ENCODE results near the gene AMFR.

AMFR gene

DNA sequence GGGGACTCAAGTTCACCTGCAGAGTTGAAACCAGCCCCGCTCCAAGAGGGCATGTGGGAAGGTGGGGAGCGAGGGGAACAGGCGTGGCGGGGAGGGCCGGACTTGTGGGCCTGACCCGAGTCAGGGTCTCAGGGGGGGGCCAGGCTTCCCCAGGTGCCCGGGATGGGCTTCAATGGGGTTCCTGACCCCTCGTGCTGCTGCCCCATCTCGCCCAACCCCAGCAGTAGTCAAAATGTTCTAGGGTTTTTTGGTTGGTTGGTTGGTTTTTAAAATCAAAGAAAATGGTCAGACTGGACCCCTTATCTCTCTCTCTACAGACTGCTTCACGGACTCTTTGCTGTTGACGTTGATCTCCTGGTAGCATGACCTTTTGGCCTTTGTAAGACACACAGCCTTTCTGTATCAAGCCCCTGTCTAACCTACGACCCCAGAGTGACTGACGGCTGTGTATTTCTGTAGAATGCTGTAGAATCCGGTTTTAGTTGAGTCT lies 69.5 kb downstream of the AMFR start:
- Mint-ChIP-seq H3K36me3 (ENCODE audit: low read depth) (peaks cover 2% of the 10 kb centered on the region), H3K9me3 (no peaks in the 10 kb centered on the region), H3K4me3 (peak overlapping the region; percentile 83), H3K27me3 (ENCODE audit: low read depth) (no peaks in the 10 kb centered on the region), H3K27ac (peak overlapping the region; percentile 58), H3K4me1 (ENCODE audit: low read depth) (peaks cover 29% of the 10 kb centered on the region)

DNA sequence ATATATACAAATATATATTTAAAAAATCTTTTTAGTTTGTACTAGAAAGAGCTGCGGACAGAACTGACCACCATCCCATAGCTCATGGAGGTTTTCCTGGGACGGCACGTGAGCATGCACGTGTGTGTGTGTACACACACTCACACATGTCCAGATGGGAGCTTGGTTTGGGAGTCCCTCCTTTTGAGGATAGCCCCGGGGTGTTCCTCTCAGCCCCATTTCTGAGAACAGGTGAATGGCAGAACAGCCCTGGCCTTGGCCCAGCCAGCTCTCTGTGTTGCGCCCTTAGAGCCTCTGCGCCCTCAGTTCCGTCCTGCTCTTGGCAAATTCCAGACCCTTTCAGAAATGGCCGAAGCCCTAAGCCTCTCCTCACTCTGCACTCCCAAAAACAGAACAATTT lies 70.1 kb downstream of the AMFR start:
- no peaks in the 10 kb centered on the region for H3K36me3 Mint-ChIP-seq (ENCODE audit: low read depth)
- H3K9me3 Mint-ChIP-seq: no peaks in the 10 kb centered on the region
- H3K4me1 Mint-ChIP-seq (ENCODE audit: low read depth): peaks cover 29% of the 10 kb centered on the region
- H3K4me3 Mint-ChIP-seq: no peak overlapping the region
- H3K27ac Mint-ChIP-seq: no peak overlapping the region
- H3K27me3 Mint-ChIP-seq (ENCODE audit: low read depth): no peaks in the 10 kb centered on the region

DNA sequence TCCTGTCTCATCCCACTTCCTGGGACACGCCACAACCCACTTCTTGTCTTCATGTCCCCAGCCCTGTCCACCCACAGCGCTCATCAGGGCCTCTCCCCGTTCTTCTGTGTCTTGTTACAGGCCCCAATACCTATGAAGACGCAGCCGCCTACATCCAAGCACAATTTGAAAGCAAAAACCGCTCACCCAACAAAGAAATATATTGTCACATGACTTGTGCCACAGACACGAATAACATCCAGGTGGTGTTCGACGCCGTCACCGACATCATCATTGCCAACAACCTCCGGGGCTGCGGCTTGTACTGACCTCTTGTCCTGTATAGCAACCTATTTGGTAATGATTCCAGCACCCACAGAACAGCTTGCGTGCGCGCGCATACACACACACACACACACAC lies 70.6 kb downstream of the AMFR start:
- no peak overlapping the region for H3K27ac Mint-ChIP-seq

DNA sequence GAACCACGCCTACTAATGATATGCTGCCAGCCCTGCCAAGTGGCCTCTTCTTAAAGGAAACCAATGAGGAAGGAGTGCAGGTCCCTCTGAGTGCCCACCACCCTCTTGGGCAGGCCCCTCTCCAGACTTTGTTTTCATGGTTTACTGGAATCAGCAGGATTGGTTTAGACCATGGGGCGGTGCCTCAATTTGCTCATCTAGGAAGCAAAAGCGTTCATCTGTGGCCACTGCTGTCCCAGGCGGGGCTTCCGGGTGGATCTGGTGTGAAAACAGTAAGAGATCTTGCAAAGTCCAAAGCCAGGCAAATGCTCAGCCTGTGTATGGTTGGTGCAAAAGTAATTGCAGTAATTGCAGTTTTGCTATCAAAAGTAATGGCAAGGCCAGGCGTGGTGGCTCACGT lies 71.3 kb downstream of the AMFR start:
- H3K27me3 Mint-ChIP-seq (ENCODE audit: low read depth): no peaks in the 10 kb centered on the region
- no peaks in the 10 kb centered on the region for H3K9me3 Mint-ChIP-seq
- H3K27ac Mint-ChIP-seq: no peak overlapping the region
- no peaks in the 10 kb centered on the region for H3K36me3 Mint-ChIP-seq (ENCODE audit: low read depth)
- H3K4me1 Mint-ChIP-seq (ENCODE audit: low read depth): peaks cover 22% of the 10 kb centered on the region
- H3K4me3 Mint-ChIP-seq: no peak overlapping the region

More for the DNA sequence above, 70.6 kb downstream of the AMFR start:
- peaks cover 25% of the 10 kb centered on the region for H3K4me1 Mint-ChIP-seq (ENCODE audit: low read depth)
- no peaks in the 10 kb centered on the region for H3K9me3 Mint-ChIP-seq
- no peaks in the 10 kb centered on the region for H3K36me3 Mint-ChIP-seq (ENCODE audit: low read depth)
- H3K4me3 Mint-ChIP-seq: no peak overlapping the region
- H3K27me3 Mint-ChIP-seq (ENCODE audit: low read depth): no peaks in the 10 kb centered on the region

DNA sequence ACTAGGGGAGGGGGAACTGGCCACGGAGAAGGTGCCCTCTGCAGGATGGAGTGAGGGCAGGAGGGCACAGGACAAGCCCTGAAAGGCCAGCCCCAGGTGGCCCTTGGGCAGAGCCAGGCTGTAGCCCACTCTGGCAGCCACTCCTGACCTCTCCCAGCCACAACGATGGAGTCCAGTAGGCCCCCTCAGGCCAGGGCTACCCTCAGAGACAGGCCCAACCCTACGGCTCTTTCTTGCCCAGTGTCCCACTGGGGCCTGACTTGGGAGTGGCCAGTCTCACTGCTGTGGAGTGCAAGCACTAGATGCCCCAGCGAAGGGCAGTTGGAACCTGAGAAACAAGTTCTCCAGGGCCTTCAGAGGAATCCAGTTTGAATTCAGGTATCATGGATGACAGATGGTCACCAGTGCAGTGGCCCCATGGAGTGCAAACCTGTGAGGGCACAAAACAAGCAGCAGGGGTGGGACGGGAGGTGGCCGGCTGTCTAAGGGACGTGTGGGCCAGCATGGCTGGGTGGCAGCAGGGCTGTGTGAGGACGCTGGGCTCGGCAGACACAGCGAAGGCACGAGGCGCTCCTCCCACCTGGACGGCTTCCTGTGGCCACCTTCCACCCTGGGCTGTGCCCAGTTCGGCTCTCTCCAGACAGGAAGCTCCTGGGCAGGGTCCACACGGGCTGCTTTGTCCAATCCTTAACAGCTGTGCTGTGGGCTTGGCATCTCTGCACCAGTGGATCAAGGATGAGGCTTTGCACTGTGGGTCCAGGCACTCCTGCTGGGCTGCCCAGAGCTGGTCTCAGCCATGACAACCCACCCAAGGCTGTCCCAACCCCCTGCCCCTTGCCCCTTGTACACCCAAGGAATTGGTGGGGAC lies 72.1 kb downstream of the AMFR start:
- Mint-ChIP-seq H3K4me3 (no peak overlapping the region), H3K27me3 (ENCODE audit: low read depth) (no peaks in the 10 kb centered on the region), H3K9me3 (no peaks in the 10 kb centered on the region), H3K27ac (no peak overlapping the region), H3K36me3 (ENCODE audit: low read depth) (no peaks in the 10 kb centered on the region), H3K4me1 (ENCODE audit: low read depth) (peaks cover 21% of the 10 kb centered on the region)

DNA sequence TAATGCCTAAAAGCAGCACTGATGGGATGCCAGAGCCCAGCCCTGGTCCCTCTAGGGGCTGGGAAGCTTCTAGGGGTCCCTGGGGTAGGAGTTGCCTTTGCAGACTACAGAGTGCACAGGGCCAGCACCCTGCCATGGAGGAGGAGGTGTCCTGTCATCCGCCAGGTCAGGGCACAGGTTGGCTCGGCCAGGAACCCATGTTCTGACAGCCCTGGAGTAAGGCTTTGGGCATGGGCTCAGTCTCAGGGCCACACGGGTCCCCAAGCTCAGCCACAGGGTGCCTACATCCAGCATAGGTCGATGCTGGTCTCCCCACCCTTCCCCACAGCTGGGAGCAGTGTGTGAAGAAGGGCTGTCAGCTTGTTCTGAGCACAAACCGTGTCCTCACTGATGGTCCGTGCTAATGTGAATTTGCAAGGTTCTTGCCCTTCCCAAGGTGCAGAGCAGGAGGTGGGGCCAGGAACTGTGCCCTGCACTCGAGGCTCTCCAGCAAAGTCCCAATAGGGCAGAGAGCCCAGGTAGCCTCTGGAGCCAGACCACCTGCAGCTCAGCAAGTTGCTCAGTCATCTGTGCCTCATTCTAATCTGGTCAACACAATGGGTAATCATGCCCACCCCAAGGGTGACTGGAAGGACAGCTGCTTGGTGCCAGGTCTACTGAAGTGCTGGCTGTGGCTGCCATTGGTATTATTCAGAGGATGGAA lies 72.8 kb downstream of the AMFR start:
- H3K27me3 Mint-ChIP-seq (ENCODE audit: low read depth): no peaks in the 10 kb centered on the region
- no peaks in the 10 kb centered on the region for H3K36me3 Mint-ChIP-seq (ENCODE audit: low read depth)
- no peaks in the 10 kb centered on the region for H3K9me3 Mint-ChIP-seq
- H3K4me3 Mint-ChIP-seq: no peak overlapping the region
- peaks cover 20% of the 10 kb centered on the region for H3K4me1 Mint-ChIP-seq (ENCODE audit: low read depth)
- H3K27ac Mint-ChIP-seq: no peak overlapping the region

DNA sequence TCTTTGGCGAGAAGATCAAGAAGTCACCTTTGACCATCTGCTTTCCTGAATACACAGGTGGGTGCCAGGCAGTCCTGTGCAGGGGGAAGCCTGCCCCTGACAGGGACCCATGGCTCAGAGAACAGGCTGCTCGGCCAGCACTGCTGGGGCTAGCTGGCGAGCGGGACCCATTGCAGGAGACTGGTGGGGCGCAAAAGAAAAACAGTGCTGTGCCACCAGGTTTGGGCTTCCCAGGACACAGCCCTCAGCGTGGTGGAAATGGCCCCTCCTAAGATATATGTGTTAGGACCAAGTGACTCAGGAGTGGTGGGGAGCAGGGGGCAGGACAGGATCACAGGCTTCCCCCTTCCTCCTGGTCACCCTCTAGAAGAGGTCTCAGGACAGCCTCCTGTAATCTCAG lies 73.9 kb downstream of the AMFR start:
- Mint-ChIP-seq H3K27ac (no peak overlapping the region), H3K4me1 (ENCODE audit: low read depth) (peaks cover 9% of the 10 kb centered on the region), H3K9me3 (no peaks in the 10 kb centered on the region), H3K27me3 (ENCODE audit: low read depth) (no peaks in the 10 kb centered on the region), H3K4me3 (no peak overlapping the region), H3K36me3 (ENCODE audit: low read depth) (no peaks in the 10 kb centered on the region)

DNA sequence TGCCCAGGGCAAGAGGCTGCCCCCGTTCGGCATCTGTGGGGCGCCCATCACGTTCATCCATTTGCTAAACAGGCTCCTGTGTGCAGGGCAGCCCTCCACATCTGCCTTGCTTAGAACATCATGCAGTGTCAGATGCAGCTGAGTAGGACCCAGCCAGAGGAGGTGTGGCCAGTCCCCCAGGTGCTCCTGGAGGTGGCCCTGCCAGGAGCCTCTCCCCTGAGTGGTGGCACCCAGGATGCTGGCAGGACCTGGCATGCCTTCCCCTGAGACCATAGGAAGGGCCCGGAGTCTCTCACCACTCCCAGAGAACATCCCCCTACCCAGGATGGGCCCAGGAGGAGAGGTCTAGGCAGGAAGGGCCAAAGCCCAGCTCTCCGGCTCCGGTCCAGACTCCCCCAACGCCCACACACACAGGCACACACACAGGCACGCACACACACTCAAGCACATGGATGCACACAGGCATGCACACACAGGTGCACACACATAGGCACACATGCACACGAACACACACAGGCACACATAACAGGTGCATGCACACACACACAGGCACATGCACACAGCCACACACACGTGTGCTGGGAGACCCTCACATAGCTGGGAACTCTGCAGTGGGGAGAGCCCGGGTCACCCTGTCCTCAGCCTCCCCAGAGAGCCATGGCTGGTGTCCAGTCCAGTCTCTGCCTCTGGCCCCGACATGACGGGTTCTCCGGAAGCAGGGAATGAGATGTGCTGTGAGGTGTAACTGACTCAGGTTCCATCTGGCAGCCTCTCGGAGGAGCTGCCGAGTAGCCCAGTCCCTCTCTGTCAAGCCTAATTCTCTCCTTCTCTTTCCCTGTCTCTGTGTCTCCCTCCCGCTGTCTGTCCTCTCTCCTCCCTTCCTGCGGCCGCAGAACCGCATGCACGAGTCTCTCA lies 74.6 kb downstream of the AMFR start:
- H3K27me3 Mint-ChIP-seq (ENCODE audit: low read depth): no peaks in the 10 kb centered on the region
- H3K36me3 Mint-ChIP-seq (ENCODE audit: low read depth): no peaks in the 10 kb centered on the region
- H3K27ac Mint-ChIP-seq: no peak overlapping the region
- H3K4me3 Mint-ChIP-seq: no peak overlapping the region
- no peaks in the 10 kb centered on the region for H3K9me3 Mint-ChIP-seq
- H3K4me1 Mint-ChIP-seq (ENCODE audit: low read depth): peaks cover 4% of the 10 kb centered on the region

DNA sequence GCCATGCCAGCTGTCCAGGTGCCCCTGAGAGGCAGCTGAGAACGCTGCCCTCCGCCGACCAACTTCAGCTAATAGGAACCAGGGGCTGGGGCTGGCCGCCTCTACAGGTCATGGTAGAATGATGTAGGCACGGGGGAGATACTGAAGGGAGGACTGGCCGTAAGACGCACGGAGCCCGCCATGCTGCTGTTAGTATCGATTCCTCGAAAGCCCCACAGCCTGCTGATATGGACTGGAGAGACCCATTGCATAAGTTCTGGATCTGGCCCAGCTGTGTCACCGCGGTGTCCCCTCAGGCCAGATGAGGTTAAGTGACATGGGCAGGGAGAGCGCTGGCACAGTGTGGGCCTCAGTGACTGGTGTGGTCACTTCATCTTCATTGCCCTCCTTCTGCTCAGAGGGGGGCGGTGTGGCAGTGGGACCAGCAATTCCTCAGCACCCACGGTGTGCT lies 75.6 kb downstream of the AMFR start:
- Mint-ChIP-seq H3K27ac (no peak overlapping the region), H3K36me3 (ENCODE audit: low read depth) (no peaks in the 10 kb centered on the region), H3K27me3 (ENCODE audit: low read depth) (no peaks in the 10 kb centered on the region), H3K4me3 (no peak overlapping the region), H3K4me1 (ENCODE audit: low read depth) (peaks cover 2% of the 10 kb centered on the region), H3K9me3 (no peaks in the 10 kb centered on the region)

DNA sequence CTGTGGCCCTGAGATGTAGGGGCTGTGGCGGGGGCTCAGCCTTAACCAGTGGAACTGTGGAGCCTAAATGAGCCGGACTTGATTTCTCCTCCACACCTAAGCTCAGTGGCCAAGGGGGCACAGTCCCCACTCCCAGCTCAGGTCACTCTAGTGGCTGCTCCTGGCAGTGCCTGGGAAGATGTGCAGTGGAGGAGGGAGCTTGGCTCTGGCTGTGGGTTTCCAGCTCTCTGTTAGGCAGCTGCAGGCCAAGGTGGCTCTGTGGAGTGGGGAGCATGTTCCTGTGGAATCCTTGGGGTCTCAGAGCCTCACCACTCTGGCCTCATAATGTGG lies 76.3 kb downstream of the AMFR start:
- H3K4me3 Mint-ChIP-seq: no peak overlapping the region
- H3K9me3 Mint-ChIP-seq: no peaks in the 10 kb centered on the region
- H3K27me3 Mint-ChIP-seq (ENCODE audit: low read depth): no peaks in the 10 kb centered on the region
- H3K27ac Mint-ChIP-seq: no peak overlapping the region
- H3K4me1 Mint-ChIP-seq (ENCODE audit: low read depth): no peaks in the 10 kb centered on the region
- H3K36me3 Mint-ChIP-seq (ENCODE audit: low read depth): no peaks in the 10 kb centered on the region

DNA sequence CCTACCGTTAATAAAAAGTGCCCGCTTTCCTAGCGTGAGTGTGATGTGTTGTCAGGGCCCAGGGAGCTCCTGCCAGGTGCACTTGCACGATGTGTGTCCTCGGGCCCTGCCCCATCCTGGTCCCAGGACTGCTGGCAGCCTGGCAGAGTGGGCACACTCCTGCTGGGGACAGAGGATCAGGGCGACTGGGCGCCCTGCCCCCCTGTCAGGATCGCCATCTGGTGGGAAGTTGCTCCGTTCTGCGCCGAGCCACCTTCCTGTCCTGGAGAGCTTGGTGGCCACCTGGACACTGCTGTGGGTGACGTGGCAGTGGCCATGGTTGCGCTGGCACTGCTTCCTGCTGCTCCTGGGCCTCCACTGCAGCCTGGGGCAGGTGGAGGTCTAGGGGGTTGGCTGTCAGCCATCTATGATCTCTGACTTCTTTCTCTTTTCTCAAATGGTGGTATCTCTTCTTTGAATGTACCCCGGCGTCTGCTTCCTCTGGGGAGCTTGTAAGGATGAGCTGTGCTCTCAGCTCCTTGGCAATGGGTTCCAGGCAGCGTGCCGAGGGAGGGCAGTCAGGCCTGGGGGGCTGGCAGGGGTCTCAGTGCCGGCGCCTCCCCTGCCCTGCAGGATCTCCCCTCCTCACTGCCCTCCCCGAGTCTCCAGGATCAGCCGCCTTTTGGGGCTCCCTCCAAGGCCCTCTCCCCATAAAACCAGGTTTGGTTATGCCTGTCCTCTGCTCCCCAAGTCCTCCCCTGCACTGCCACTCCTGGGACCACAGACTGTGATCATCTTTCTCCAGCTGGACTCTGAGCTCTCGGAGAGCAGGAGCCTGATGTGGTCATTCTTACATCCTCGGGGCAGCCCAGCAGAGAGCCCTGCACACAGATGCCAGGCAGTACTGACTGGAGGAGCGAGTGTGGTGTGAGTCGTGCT lies 76.9 kb downstream of the AMFR start:
- Mint-ChIP-seq H3K9me3 (no peaks in the 10 kb centered on the region), H3K36me3 (ENCODE audit: low read depth) (no peaks in the 10 kb centered on the region)

DNA sequence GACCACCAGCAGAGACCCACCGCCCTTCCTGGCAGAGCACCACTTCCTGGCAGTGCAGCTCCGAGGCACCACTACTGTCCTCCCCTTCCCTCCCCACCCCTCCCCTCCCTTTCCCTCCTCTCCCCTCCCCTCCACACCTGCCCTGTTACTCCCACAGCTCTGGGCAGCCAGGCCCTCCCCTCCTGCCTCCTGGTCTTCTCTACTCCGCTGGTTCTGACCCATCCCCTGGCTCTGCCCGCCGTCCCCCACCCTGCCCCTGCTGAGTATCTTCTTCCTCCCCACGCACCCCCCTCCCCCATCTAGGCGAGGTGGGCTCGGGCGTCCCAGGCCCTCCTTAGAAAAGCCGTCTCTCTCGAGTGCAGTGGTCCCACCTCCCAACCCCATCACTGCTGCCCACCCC lies 77.7 kb downstream of the AMFR start:
- H3K4me1 Mint-ChIP-seq (ENCODE audit: low read depth): no peaks in the 10 kb centered on the region
- no peaks in the 10 kb centered on the region for H3K36me3 Mint-ChIP-seq (ENCODE audit: low read depth)
- H3K27ac Mint-ChIP-seq: no peak overlapping the region
- H3K9me3 Mint-ChIP-seq: no peaks in the 10 kb centered on the region
- H3K27me3 Mint-ChIP-seq (ENCODE audit: low read depth): no peaks in the 10 kb centered on the region
- no peak overlapping the region for H3K4me3 Mint-ChIP-seq

More for the DNA sequence above, 76.9 kb downstream of the AMFR start:
- Mint-ChIP-seq H3K27me3 (ENCODE audit: low read depth) (no peaks in the 10 kb centered on the region), H3K27ac (no peak overlapping the region), H3K4me3 (no peak overlapping the region), H3K4me1 (ENCODE audit: low read depth) (no peaks in the 10 kb centered on the region)

DNA sequence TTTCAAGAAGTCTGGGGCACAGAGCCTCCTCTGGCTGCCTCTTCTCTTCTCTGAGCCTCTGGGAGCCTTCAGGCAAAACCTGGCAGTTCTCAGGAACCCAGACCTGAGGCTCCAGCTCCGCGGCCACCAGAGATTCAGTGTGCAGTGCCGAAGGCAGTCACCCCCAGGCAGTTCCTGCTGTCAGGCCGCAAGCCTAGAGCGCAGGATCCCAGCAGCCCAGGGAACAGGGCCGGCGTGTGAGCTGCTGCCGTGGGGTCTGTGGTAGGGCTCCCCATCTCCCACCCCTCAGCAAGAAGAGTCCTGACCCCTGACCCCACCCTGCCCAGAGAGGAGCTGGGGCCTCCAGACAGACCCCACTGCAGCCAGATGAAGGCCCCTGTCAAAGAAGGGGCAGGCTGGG lies 78.2 kb downstream of the AMFR start:
- H3K27ac Mint-ChIP-seq: no peak overlapping the region
- no peaks in the 10 kb centered on the region for H3K27me3 Mint-ChIP-seq (ENCODE audit: low read depth)
- H3K36me3 Mint-ChIP-seq (ENCODE audit: low read depth): no peaks in the 10 kb centered on the region
- H3K4me3 Mint-ChIP-seq: no peak overlapping the region
- no peaks in the 10 kb centered on the region for H3K4me1 Mint-ChIP-seq (ENCODE audit: low read depth)
- no peaks in the 10 kb centered on the region for H3K9me3 Mint-ChIP-seq

Measured in T-helper 1 cell treated with Interleukin-12 subunit alpha and Interleukin-12 subunit beta and Interleukin-4 antibody, amounts not matched to agents 30 μg/mL and 1 μg/mL, for 36 hours (primary cell).